ENCODE results near the gene ADORA3. TPM values are rescaled to one million over a fixed set of nuclear protein-coding genes. Genes with fewer than 3 reads are reported as not detected.

ADORA3 gene
- total RNA-seq, 1 donor, result not detected

GRCh38 chr1:111516005-111516535, 12.6 kb upstream of the ADORA3 start:
- H3K36me3 ChIP-seq (ENCODE audit: insufficient read depth, low read length), result no peaks in the 10 kb centered on the region
- H3K4me3 ChIP-seq (ENCODE audit: insufficient read depth, low read length), result peak overlapping the region; percentile 77
- H3K9me3 ChIP-seq (ENCODE audit: low read depth, low read length), result no peaks in the 10 kb centered on the region
- peak overlapping the region; percentile 94 for H2AFZ ChIP-seq (ENCODE audit: low read length)
- peak overlapping the region; percentile 45 for H3K27ac ChIP-seq (ENCODE audit: low read depth, low read length)
- peak; percentile 68 for DNase-seq (ENCODE audit: insufficient read length, low spot score, missing footprints)
- H3K4me1 ChIP-seq (ENCODE audit: insufficient read depth, low read length), result peaks cover 9% of the 10 kb centered on the region
- peak overlapping the region; percentile 92 for H3K4me2 ChIP-seq (ENCODE audit: insufficient read depth, low read length)
- TF ChIP-seq CTCF (IDR thresholded peaks at IDR 0.05; ENCODE audit: extremely low read depth, low read depth, low read length), result peak; percentile 53
- no peaks in the 10 kb centered on the region for H3K27me3 ChIP-seq (ENCODE audit: insufficient read depth, low read length)
- H4K20me1 ChIP-seq (ENCODE audit: insufficient read depth, low read length), result no peaks in the 10 kb centered on the region
- H3K79me2 ChIP-seq (ENCODE audit: insufficient read depth, low read length), result no peaks in the 10 kb centered on the region

- Histone ChIP-seq H3K36me3 (ENCODE audit: insufficient read depth, low read length) (no peaks in the 10 kb centered on the region), H3K4me2 (ENCODE audit: insufficient read depth, low read length) (peak overlapping the region; percentile 92), H4K20me1 (ENCODE audit: insufficient read depth, low read length) (no peaks in the 10 kb centered on the region), H3K9me3 (ENCODE audit: low read depth, low read length) (no peaks in the 10 kb centered on the region), H2AFZ (ENCODE audit: low read length) (peak overlapping the region; percentile 94), H3K4me1 (ENCODE audit: insufficient read depth, low read length) (peaks cover 9% of the 10 kb centered on the region), H3K79me2 (ENCODE audit: insufficient read depth, low read length) (no peaks in the 10 kb centered on the region), H3K27ac (ENCODE audit: low read depth, low read length) (peak overlapping the region; percentile 45), H3K27me3 (ENCODE audit: insufficient read depth, low read length) (no peaks in the 10 kb centered on the region), H3K4me3 (ENCODE audit: insufficient read depth, low read length) (peak overlapping the region; percentile 77)
- no peak for TF ChIP-seq CTCF (IDR thresholded peaks at IDR 0.05; ENCODE audit: extremely low read depth, low read depth, low read length)
- DNase-seq (ENCODE audit: insufficient read length, low spot score, missing footprints), result peak; percentile 88
Observed at GRCh38 chr1:111515291-111516004, 12.0 kb upstream of the ADORA3 start.

GRCh38 chr1:111513410-111514020, 10.1 kb upstream of the ADORA3 start:
- Histone ChIP-seq H3K79me2 (ENCODE audit: insufficient read depth, low read length) (no peaks in the 10 kb centered on the region), H4K20me1 (ENCODE audit: insufficient read depth, low read length) (no peaks in the 10 kb centered on the region), H3K9me3 (ENCODE audit: low read depth, low read length) (no peaks in the 10 kb centered on the region), H3K27ac (ENCODE audit: low read depth, low read length) (no peak overlapping the region), H3K4me1 (ENCODE audit: insufficient read depth, low read length) (peaks cover 11% of the 10 kb centered on the region), H3K4me2 (ENCODE audit: insufficient read depth, low read length) (no peak overlapping the region), H2AFZ (ENCODE audit: low read length) (no peak overlapping the region), H3K27me3 (ENCODE audit: insufficient read depth, low read length) (no peaks in the 10 kb centered on the region), H3K36me3 (ENCODE audit: insufficient read depth, low read length) (no peaks in the 10 kb centered on the region), H3K4me3 (ENCODE audit: insufficient read depth, low read length) (no peak overlapping the region)
- TF ChIP-seq CTCF (IDR thresholded peaks at IDR 0.05; ENCODE audit: extremely low read depth, low read depth, low read length), result no peak
- no peak for DNase-seq (ENCODE audit: insufficient read length, low spot score, missing footprints)

- Histone ChIP-seq H2AFZ (ENCODE audit: low read length) (no peak overlapping the region), H3K4me1 (ENCODE audit: insufficient read depth, low read length) (peaks cover 17% of the 10 kb centered on the region), H3K36me3 (ENCODE audit: insufficient read depth, low read length) (no peaks in the 10 kb centered on the region), H3K27me3 (ENCODE audit: insufficient read depth, low read length) (no peaks in the 10 kb centered on the region), H3K4me3 (ENCODE audit: insufficient read depth, low read length) (no peak overlapping the region), H3K79me2 (ENCODE audit: insufficient read depth, low read length) (no peaks in the 10 kb centered on the region), H4K20me1 (ENCODE audit: insufficient read depth, low read length) (no peaks in the 10 kb centered on the region), H3K9me3 (ENCODE audit: low read depth, low read length) (no peaks in the 10 kb centered on the region), H3K27ac (ENCODE audit: low read depth, low read length) (no peak overlapping the region), H3K4me2 (ENCODE audit: insufficient read depth, low read length) (no peak overlapping the region)
- no peak for TF ChIP-seq CTCF (IDR thresholded peaks at IDR 0.05; ENCODE audit: extremely low read depth, low read depth, low read length)
- DNase-seq (ENCODE audit: insufficient read length, low spot score, missing footprints), result no peak
Observed at GRCh38 chr1:111512931-111513330, 9.5 kb upstream of the ADORA3 start.
